HepG2 (cell line): ENCODE data around the gene SLC22A23. TPM values are rescaled to one million over a fixed set of nuclear protein-coding genes. Genes with fewer than 3 reads are reported as not detected.

Source experiments
- CERS6 ChIP-seq: sonication (generic); formaldehyde crosslinking; IDR thresholded peaks from 2 replicates; pipeline ENCODE4 v1.5.0; 2020; ENCODE audit warnings: missing genetic modification reagents
- ELK4 ChIP-seq: sonication (generic); formaldehyde crosslinking; IDR thresholded peaks from 2 replicates; pipeline ENCODE4 v1.9.0; 2021; ENCODE audit warnings: missing genetic modification reagents, borderline replicate concordance
- HNRNPLL ChIP-seq: fragments of 200-400 bp; formaldehyde crosslinking; IDR thresholded peaks from 2 replicates; pipeline ENCODE4 v1.6.1; 2017; ENCODE audit warnings: mild to moderate bottlenecking, low read depth, low read length; ENCODE audit not compliant: poor library complexity, severe bottlenecking
- KDM3A ChIP-seq: IDR thresholded peaks from 2 replicates; pipeline ENCODE4 v1.6.1; 2018; ENCODE audit warnings: low read depth, missing compliant biosample characterization
- LBX2 ChIP-seq: sonication (generic); formaldehyde crosslinking; IDR thresholded peaks from 2 replicates; pipeline ENCODE4 v1.5.0; 2020; ENCODE audit warnings: missing genetic modification reagents, mild to moderate bottlenecking, borderline replicate concordance
- MLXIP ChIP-seq: sonication (generic); formaldehyde crosslinking; IDR thresholded peaks from 2 replicates; pipeline ENCODE4 v1.9.0; 2021; ENCODE audit warnings: missing genetic modification reagents, borderline replicate concordance
- NFE2L2 ChIP-seq: fragments of 150-350 bp; IDR thresholded peaks from 2 replicates; pipeline ENCODE4 v1.6.1; 2014; ENCODE audit warnings: low read length
- REXO4 ChIP-seq: sonication (generic); formaldehyde crosslinking; IDR thresholded peaks from 2 replicates; pipeline ENCODE4 v1.8.0; 2022; ENCODE audit warnings: missing genetic modification reagents, mild to moderate bottlenecking, borderline replicate concordance
- SRF ChIP-seq: IDR thresholded peaks from 2 replicates; pipeline ENCODE4 v1.6.1; 2011; ENCODE audit warnings: mild to moderate bottlenecking, low read depth, low read length, moderate library complexity
- TFAP4 ChIP-seq: sonication (generic); IDR thresholded peaks from 2 replicates; pipeline ENCODE4 v1.6.1; 2016; ENCODE audit warnings: low read depth, borderline replicate concordance
- TFE3 ChIP-seq: IDR thresholded peaks from 2 replicates; pipeline ENCODE4 v1.6.1; 2016
- TMF1 ChIP-seq: sonication (generic); formaldehyde crosslinking; IDR thresholded peaks from 2 replicates; pipeline ENCODE4 v1.8.1; 2022; ENCODE audit warnings: low read depth, missing genetic modification reagents
- ZFP82 ChIP-seq: sonication (generic); formaldehyde crosslinking; IDR thresholded peaks from 2 replicates; pipeline ENCODE4 v1.5.1; 2020; ENCODE audit warnings: mild to moderate bottlenecking, missing genetic modification reagents, borderline replicate concordance
- ZFX ChIP-seq: sonication (generic); formaldehyde crosslinking; IDR thresholded peaks from 2 replicates; pipeline ENCODE4 v1.4.0; 2020; ENCODE audit warnings: mild to moderate bottlenecking, low read depth, missing genetic modification reagents, moderate library complexity
- ZHX1 ChIP-seq: sonication (generic); formaldehyde crosslinking; IDR thresholded peaks from 2 replicates; pipeline ENCODE4 v1.8.1; 2022; ENCODE audit warnings: low read depth, mild to moderate bottlenecking, missing genetic modification reagents
- ZMAT3 ChIP-seq: sonication (generic); formaldehyde crosslinking; conservative IDR thresholded peaks from 2 replicates; pipeline ENCODE4 v1.7.0; 2021; ENCODE audit warnings: missing genetic modification reagents
- ZNF10 ChIP-seq: sonication (generic); formaldehyde crosslinking; IDR thresholded peaks from 2 replicates; pipeline ENCODE4 v1.4.0; 2020; ENCODE audit warnings: mild to moderate bottlenecking, low read depth, missing genetic modification reagents, borderline replicate concordance
- ZNF703 ChIP-seq: sonication (generic); formaldehyde crosslinking; IDR thresholded peaks from 2 replicates; pipeline ENCODE4 v1.5.1; 2020; ENCODE audit warnings: missing genetic modification reagents, mild to moderate bottlenecking, moderate library complexity, borderline replicate concordance
- ZNF792 ChIP-seq: IDR thresholded peaks from 2 replicates; pipeline ENCODE4 v1.6.1; 2016
- ZNF878 ChIP-seq: sonication (generic); formaldehyde crosslinking; IDR thresholded peaks from 2 replicates; pipeline ENCODE4 v1.8.1; 2023; ENCODE audit warnings: mild to moderate bottlenecking, missing genetic modification reagents, moderate library complexity
- polyA plus RNA-seq, 8 experiments: library from polyadenylated mRNA; depleted of rRNA in 3 of 8; stranded (reverse) in 7 of 8; unstranded in 1 of 8; fragments of >200 nt; fragmentation: Illumina TruSeq in 4 of 8; extraction: Trizol in 4 of 8; gene quantifications; 2 replicates each; pipeline versions ENCODE4 v1.2.1 to v1.2.3, GENCODE V29; 2011 to 2016; ENCODE audit warnings: low read depth in 4 of 8, missing spikeins in 1 of 8, mixed read lengths in 1 of 8; ENCODE audit not compliant: insufficient read depth in 1 of 8
- total RNA-seq, 5 experiments: library from RNA; depleted of rRNA; stranded (reverse); fragments of >200 nt; fragmentation: Illumina TruSeq; extraction: Trizol; gene quantifications; 2 replicates each; pipeline ENCODE4 v1.2.3, GENCODE V29; 2016; ENCODE audit warnings: low read depth in 1 of 5

The SLC22A23 gene
- total and polyA plus RNA-seq, 2 of the 13 experiments (the other 11 are each of a cell fraction or from before 2014, with no cell fraction given): 11.8 to 17.5 TPM

- TF ChIP-seq TFAP4 (no peak), ZNF792 (no peak), ZHX1 (no peak), ZFP82 (CRISPR knock-in tag) (no peak), ZNF878 (CRISPR knock-in tag) (0 out of 2 replicates have a peak, but pooled peaks have one; percentile 29), MLXIP (CRISPR knock-in tag) (no peak), TFE3 (CRISPR knock-in tag) (no peak), CERS6 (no peak), LBX2 (no peak), ELK4 (CRISPR knock-in tag) (no peak), NFE2L2 (no peak), KDM3A (CRISPR knock-in tag) (no peak), ZFX (no peak), HNRNPLL (no peak), ZNF10 (CRISPR knock-in tag) (no peak), ZMAT3 (no peak), TMF1 (CRISPR knock-in tag) (no peak), SRF (no peak), REXO4 (CRISPR knock-in tag) (no peak), ZNF703 (CRISPR knock-in tag) (no peak)
Observed at GRCh38 chr6:3270258-3270657, 186.6 kb downstream of the SLC22A23 start (continued).
